H9 (cell line): Measurements from ENCODE around the gene ABHD8. TPM values are rescaled to one million over a fixed set of nuclear protein-coding genes. Genes with fewer than 3 reads are reported as not detected.

Source experiments
- DNase-seq: peaks from one replicate; pipeline ENCODE4 v3.0.0-alpha.2; 2017
- H2AFZ ChIP-seq: one replicate; pipeline ENCODE4 v1.6.1; 2013; ENCODE audit warnings: mild to moderate bottlenecking, low read length, control low read depth, moderate library complexity
- H2AK5ac ChIP-seq: 2 replicates; pipeline ENCODE4 v1.6.1; 2013; ENCODE audit warnings: low read length, control low read depth, mixed read lengths; ENCODE audit not compliant: insufficient read length
- H2BK120ac ChIP-seq: one replicate; pipeline ENCODE4 v1.6.1; 2013; ENCODE audit warnings: low read depth, mild to moderate bottlenecking, low read length, control low read depth, inconsistent platforms; ENCODE audit not compliant: poor library complexity, severe bottlenecking
- H2BK12ac ChIP-seq: 2 replicates; pipeline ENCODE4 v1.6.1; 2013; ENCODE audit warnings: low read length, control low read depth, mixed read lengths, low read depth; ENCODE audit not compliant: insufficient read length
- H2BK15ac ChIP-seq: 2 replicates; pipeline ENCODE4 v1.6.1; 2013; ENCODE audit warnings: low read depth, low read length, control low read depth
- H2BK20ac ChIP-seq: one replicate; pipeline ENCODE4 v1.6.1; 2013; ENCODE audit warnings: low read depth, mild to moderate bottlenecking, low read length, control low read depth, inconsistent platforms; ENCODE audit not compliant: poor library complexity, severe bottlenecking
- H2BK5ac ChIP-seq: 2 replicates; pipeline ENCODE4 v1.6.1; 2013; ENCODE audit warnings: low read length, control low read depth, mixed read lengths; ENCODE audit not compliant: insufficient read length
- H3K14ac ChIP-seq: 2 replicates; pipeline ENCODE4 v1.6.1; 2013; ENCODE audit warnings: low read length, control low read depth; ENCODE audit not compliant: insufficient read depth
- H3K18ac ChIP-seq: 2 replicates; pipeline ENCODE4 v1.6.1; 2013; ENCODE audit warnings: low read depth, mild to moderate bottlenecking, mixed read lengths, low read length, control low read depth; ENCODE audit not compliant: insufficient read length
- H3K23ac ChIP-seq: 2 replicates; pipeline ENCODE4 v1.6.1; 2013; ENCODE audit warnings: low read length, control low read depth, mixed read lengths, low read depth; ENCODE audit not compliant: insufficient read length
- H3K23me2 ChIP-seq: 2 replicates; pipeline ENCODE4 v1.6.1; 2013; ENCODE audit warnings: low read depth, mild to moderate bottlenecking, mixed read lengths, low read length, control low read depth; ENCODE audit not compliant: insufficient read length, poor library complexity, severe bottlenecking
- H3K27ac ChIP-seq: 2 replicates; pipeline ENCODE4 v1.5.1; 2013; ENCODE audit warnings: low read length, control low read depth, mixed read lengths, low read depth; ENCODE audit not compliant: insufficient read length
- H3K27me3 ChIP-seq: 2 replicates; pipeline ENCODE4 v1.6.1; 2013; ENCODE audit warnings: low read length, control low read depth, inconsistent platforms; ENCODE audit not compliant: insufficient read depth
- H3K4ac ChIP-seq: 2 replicates; pipeline ENCODE4 v1.6.1; 2013; ENCODE audit warnings: low read depth, mild to moderate bottlenecking, control low read depth, inconsistent platforms, low read length, moderate library complexity
- H3K4me1 ChIP-seq: 2 replicates; pipeline ENCODE4 v1.6.1; 2013; ENCODE audit warnings: low read length, control low read depth, inconsistent platforms; ENCODE audit not compliant: insufficient read depth
- H3K4me2 ChIP-seq: 2 replicates; pipeline ENCODE4 v1.6.1; 2013; ENCODE audit warnings: low read length, control low read depth, mixed read lengths; ENCODE audit not compliant: insufficient read length, insufficient read depth
- H3K56ac ChIP-seq: 2 replicates; pipeline ENCODE4 v1.6.1; 2013; ENCODE audit warnings: low read depth, mild to moderate bottlenecking, mixed read lengths, low read length, control low read depth; ENCODE audit not compliant: insufficient read length
- H3K79me1 ChIP-seq: 2 replicates; pipeline ENCODE4 v1.6.1; 2013; ENCODE audit warnings: low read depth, mild to moderate bottlenecking, moderate library complexity, low read length, control low read depth, inconsistent platforms; ENCODE audit not compliant: insufficient read depth, poor library complexity, severe bottlenecking
- H3K79me2 ChIP-seq: 2 replicates; pipeline ENCODE4 v1.6.1; 2013; ENCODE audit warnings: low read length, control low read depth, inconsistent platforms; ENCODE audit not compliant: insufficient read depth
- H3K9ac ChIP-seq: 2 replicates; pipeline ENCODE4 v1.6.1; 2013; ENCODE audit warnings: low read length, control low read depth, mixed read lengths; ENCODE audit not compliant: insufficient read length; ENCODE audit errors: extremely low read depth
- H3K9me3 ChIP-seq: one replicate; pipeline ENCODE4 v1.6.1; 2013; ENCODE audit warnings: low read depth, low read length, inconsistent platforms; ENCODE audit not compliant: control insufficient read depth
- H3T11ph ChIP-seq: one replicate; pipeline ENCODE4 v1.6.1; 2013; ENCODE audit warnings: mild to moderate bottlenecking, low read length, control low read depth, inconsistent platforms
- H4K20me1 ChIP-seq: one replicate; pipeline ENCODE4 v1.6.1; 2013; ENCODE audit not compliant: control insufficient read depth, insufficient read length, insufficient read depth
- H4K5ac ChIP-seq: 2 replicates; pipeline ENCODE4 v1.6.1; 2013; ENCODE audit warnings: low read depth, mild to moderate bottlenecking, mixed read lengths, low read length, control low read depth; ENCODE audit not compliant: insufficient read length
- H4K8ac ChIP-seq: replicated peaks from 2 replicates; pipeline ENCODE4 v1.6.1; 2013; ENCODE audit warnings: low read length, control low read depth, mixed read lengths, low read depth; ENCODE audit not compliant: insufficient read length
- H4K91ac ChIP-seq: 2 replicates; pipeline ENCODE4 v1.6.1; 2013; ENCODE audit warnings: low read depth, mild to moderate bottlenecking, moderate library complexity, mixed read lengths, low read length, control low read depth; ENCODE audit not compliant: insufficient read length
- H3K27ac Mint-ChIP-seq, 3 experiments: 2 replicates in 2 of 3; 3 replicates in 1 of 3; pipeline ENCODE4 v1.8.0; 2020 to 2021; ENCODE audit warnings: mixed read lengths in 3 of 3, mild to moderate bottlenecking in 1 of 3, moderate library complexity in 1 of 3
- H3K27me3 Mint-ChIP-seq: 2 replicates; pipeline ENCODE4 v1.8.0; 2021; ENCODE audit warnings: low read depth, mild to moderate bottlenecking, moderate library complexity, mixed read lengths
- H3K36me3 Mint-ChIP-seq, 3 experiments: 2 replicates in 2 of 3; 3 replicates in 1 of 3; pipeline ENCODE4 v1.8.0; 2020 to 2021; ENCODE audit warnings: low read depth in 3 of 3, mixed read lengths in 3 of 3; ENCODE audit not compliant: insufficient read depth in 1 of 3
- H3K4me1 Mint-ChIP-seq, 2 experiments: 2 replicates each; pipeline ENCODE4 v1.8.0; 2020; ENCODE audit warnings: mixed read lengths in 2 of 2
- H3K4me3 Mint-ChIP-seq, 2 experiments: 2 replicates in 1 of 2; 3 replicates in 1 of 2; pipeline ENCODE4 v1.8.0; 2020 to 2021; ENCODE audit warnings: mild to moderate bottlenecking in 2 of 2, mixed read lengths in 2 of 2, moderate library complexity in 1 of 2
- H3K9me3 Mint-ChIP-seq, 2 experiments: 2 replicates in 1 of 2; 3 replicates in 1 of 2; pipeline ENCODE4 v1.8.0; 2020; ENCODE audit warnings: mild to moderate bottlenecking in 2 of 2, mixed read lengths in 2 of 2, moderate library complexity in 1 of 2
- WGBS: extraction: QIAGEN DNeasy Blood & Tissue Kit; methylation state at CpG from one replicate; pipeline ENCODE4 v1.1.7; 2013; ENCODE audit warnings: missing lambda C conversion rate, low lambda C conversion rate, mixed read lengths; ENCODE audit not compliant: insufficient read length; ENCODE audit errors: extremely low coverage; 5-methylcytosine and 5-hydroxymethylcytosine counted together
- total RNA-seq: library from RNA; stranded (reverse); gene quantifications from 2 replicates; pipeline ENCODE4 v1.2.1, GENCODE V29; 2021
- TF ChIP-seq, protein P1 (sequence below): fragments of 200-600 bp; sonication (generic); conservative IDR thresholded peaks from 3 replicates; pipeline ENCODE4 v1.8.0; 2021; ENCODE audit warnings: antibody characterized with exemption, mild to moderate bottlenecking

Gene ABHD8
- total RNA-seq, 1 experiment from 2014 or later = 11.7 TPM

DNA sequence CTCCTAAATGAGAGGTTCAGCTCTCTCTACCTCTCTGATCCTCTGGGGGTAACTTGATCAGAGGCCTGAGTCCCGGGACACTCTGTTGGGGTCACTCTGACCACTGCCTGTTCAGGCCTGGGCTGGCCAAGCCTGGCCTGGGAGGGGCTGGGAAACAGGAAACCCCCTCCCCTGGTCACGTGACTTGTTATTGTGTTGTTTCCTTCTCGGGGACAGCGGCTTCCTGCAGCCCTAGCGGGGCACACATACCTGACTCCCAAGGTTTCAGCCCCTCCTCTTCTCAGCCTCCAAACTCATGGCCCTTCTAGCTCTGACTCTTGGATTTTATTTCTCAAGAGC is 38.6 kb downstream of the ABHD8 start, which contains the start of gene USHBP1:
TSS of gene USHBP1 (minus strand) at position 105 of the 339 bp plus-strand sequence. CDS start 446 bp downstream, outside the sequence.
- no CpG with 5 or more reads among the region's 5 CpGs for WGBS
- Histone ChIP-seq H4K5ac (peak within 1 kb of the TSS; percentile 34), H3K79me1 (peaks cover 10% of the 10 kb centered on the region), H3K9ac (peak within 1 kb of the TSS; percentile 51), H2AK5ac (peak within 1 kb of the TSS; percentile 25), H3K18ac (peak within 1 kb of the TSS; percentile 82), H3K4ac (peak within 1 kb of the TSS; percentile 59), H4K20me1 (no peaks in the 10 kb centered on the region), H4K91ac (peak within 1 kb of the TSS; percentile 78), H2AFZ (no peak within 1 kb of the TSS), H3K56ac (no peak within 1 kb of the TSS), H3K79me2 (no peaks in the 10 kb centered on the region), H4K8ac (no peak within 1 kb of the TSS), H2BK15ac (no peak within 1 kb of the TSS), H3K14ac (no peak within 1 kb of the TSS), H3K4me1 (peaks cover 4% of the 10 kb centered on the region; the same call in 1 of the 2 replicates), H3K27me3 (no peaks in the 10 kb centered on the region), H3K23ac (no peak within 1 kb of the TSS), H3K27ac (peak within 1 kb of the TSS; percentile 53), H3K23me2 (peaks cover 5% of the 10 kb centered on the region), H3K9me3 (peaks cover 3% of the 10 kb centered on the region), H3K4me2 (peak within 1 kb of the TSS; percentile 16), H2BK120ac (no peak within 1 kb of the TSS), H3T11ph (no peak within 1 kb of the TSS), H2BK20ac (no peak within 1 kb of the TSS), H2BK5ac (no peak within 1 kb of the TSS), H2BK12ac (peak within 1 kb of the TSS; percentile 69)
- Mint-ChIP-seq H3K27ac (peak within 1 kb of the TSS; percentile 95 to 99 (median 96)), H3K9me3 (no peaks in the 10 kb centered on the region; a peak in 1 of 5 replicates), H3K27me3 (peaks cover 1% of the 10 kb centered on the region), H3K36me3 (peaks cover 2 to 9% (median 6%) of the 10 kb centered on the region in 3 experiments; a peak in 6 of 7 replicates), H3K4me3 (peak within 1 kb of the TSS; percentile 34 to 61; a peak in 4 of 5 replicates), H3K4me1 (peaks cover 18 to 33% of the 10 kb centered on the region in 2 experiments)
- TF ChIP-seq, protein P1, sequence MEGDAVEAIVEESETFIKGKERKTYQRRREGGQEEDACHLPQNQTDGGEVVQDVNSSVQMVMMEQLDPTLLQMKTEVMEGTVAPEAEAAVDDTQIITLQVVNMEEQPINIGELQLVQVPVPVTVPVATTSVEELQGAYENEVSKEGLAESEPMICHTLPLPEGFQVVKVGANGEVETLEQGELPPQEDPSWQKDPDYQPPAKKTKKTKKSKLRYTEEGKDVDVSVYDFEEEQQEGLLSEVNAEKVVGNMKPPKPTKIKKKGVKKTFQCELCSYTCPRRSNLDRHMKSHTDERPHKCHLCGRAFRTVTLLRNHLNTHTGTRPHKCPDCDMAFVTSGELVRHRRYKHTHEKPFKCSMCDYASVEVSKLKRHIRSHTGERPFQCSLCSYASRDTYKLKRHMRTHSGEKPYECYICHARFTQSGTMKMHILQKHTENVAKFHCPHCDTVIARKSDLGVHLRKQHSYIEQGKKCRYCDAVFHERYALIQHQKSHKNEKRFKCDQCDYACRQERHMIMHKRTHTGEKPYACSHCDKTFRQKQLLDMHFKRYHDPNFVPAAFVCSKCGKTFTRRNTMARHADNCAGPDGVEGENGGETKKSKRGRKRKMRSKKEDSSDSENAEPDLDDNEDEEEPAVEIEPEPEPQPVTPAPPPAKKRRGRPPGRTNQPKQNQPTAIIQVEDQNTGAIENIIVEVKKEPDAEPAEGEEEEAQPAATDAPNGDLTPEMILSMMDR = no peak
- DNase-seq = peak; percentile 88
